Measurements from ENCODE around the gene SBF2.

The SBF2 gene

GRCh38 chr11:9853929-9854552 is 440.0 kb downstream of the SBF2 start:
- no peak for DNase-seq (ENCODE audit: low read depth)

- DNase-seq (ENCODE audit: low read depth), result no peak
Observed at GRCh38 chr11:9852465-9852864, 441.6 kb downstream of the SBF2 start.

- no peak for DNase-seq (ENCODE audit: low read depth)
Observed at GRCh38 chr11:9851366-9851765, 442.7 kb downstream of the SBF2 start.

GRCh38 chr11:9850224-9850895 is 443.7 kb downstream of the SBF2 start:
- DNase-seq (ENCODE audit: low read depth), result no peak

- no peak for DNase-seq (ENCODE audit: low read depth)
Observed at GRCh38 chr11:9849389-9849788, 444.6 kb downstream of the SBF2 start.

GRCh38 chr11:9847636-9848035 is 446.4 kb downstream of the SBF2 start:
- no peak for DNase-seq (ENCODE audit: low read depth)

- no peak for DNase-seq (ENCODE audit: low read depth)
Observed at GRCh38 chr11:9842923-9843322, 451.1 kb downstream of the SBF2 start.

GRCh38 chr11:9840460-9841004 is 453.5 kb downstream of the SBF2 start:
- no peak for DNase-seq (ENCODE audit: low read depth)

- no peak for DNase-seq (ENCODE audit: low read depth)
Observed at GRCh38 chr11:9839550-9839949, 454.5 kb downstream of the SBF2 start.

- DNase-seq (ENCODE audit: low read depth), result no peak
Observed at GRCh38 chr11:9838961-9839360, 455.1 kb downstream of the SBF2 start.

GRCh38 chr11:9838229-9838628 is 455.8 kb downstream of the SBF2 start:
- no peak for DNase-seq (ENCODE audit: low read depth)

GRCh38 chr11:9834291-9834690 is 459.7 kb downstream of the SBF2 start:
- DNase-seq (ENCODE audit: low read depth), result no peak

- DNase-seq (ENCODE audit: low read depth), result no peak
Observed at GRCh38 chr11:9831122-9831521, 462.9 kb downstream of the SBF2 start.

- DNase-seq (ENCODE audit: low read depth), result no peak
Observed at GRCh38 chr11:9827708-9828107, 466.3 kb downstream of the SBF2 start.

GRCh38 chr11:9826390-9826789 is 467.6 kb downstream of the SBF2 start:
- no peak for DNase-seq (ENCODE audit: low read depth)

- DNase-seq (ENCODE audit: low read depth), result no peak
Observed at GRCh38 chr11:9825895-9826294, 468.1 kb downstream of the SBF2 start.

GRCh38 chr11:9825315-9825714 is 468.7 kb downstream of the SBF2 start:
- no peak for DNase-seq (ENCODE audit: low read depth)

- DNase-seq (ENCODE audit: low read depth), result no peak
Observed at GRCh38 chr11:9823887-9824385, 470.1 kb downstream of the SBF2 start.

GRCh38 chr11:9823439-9823838 is 470.6 kb downstream of the SBF2 start:
- DNase-seq (ENCODE audit: low read depth), result no peak

GRCh38 chr11:9821008-9821752 is 472.8 kb downstream of the SBF2 start:
- no peak for DNase-seq (ENCODE audit: low read depth)

- DNase-seq (ENCODE audit: low read depth), result no peak
Observed at GRCh38 chr11:9820260-9820659, 473.8 kb downstream of the SBF2 start.

GRCh38 chr11:9817191-9817590 is 476.8 kb downstream of the SBF2 start:
- no peak for DNase-seq (ENCODE audit: low read depth)
